ENCODE data around the gene TCP10L.
"Not testable (repeated sequence)": the region's sequence is repeated elsewhere in the genome, so short reads cannot be mapped to it uniquely, and the experiment has no call there.

Gene TCP10L, protein sequence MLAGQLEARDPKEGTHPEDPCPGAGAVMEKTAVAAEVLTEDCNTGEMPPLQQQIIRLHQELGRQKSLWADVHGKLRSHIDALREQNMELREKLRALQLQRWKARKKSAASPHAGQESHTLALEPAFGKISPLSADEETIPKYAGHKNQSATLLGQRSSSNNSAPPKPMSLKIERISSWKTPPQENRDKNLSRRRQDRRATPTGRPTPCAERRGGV

DNA sequence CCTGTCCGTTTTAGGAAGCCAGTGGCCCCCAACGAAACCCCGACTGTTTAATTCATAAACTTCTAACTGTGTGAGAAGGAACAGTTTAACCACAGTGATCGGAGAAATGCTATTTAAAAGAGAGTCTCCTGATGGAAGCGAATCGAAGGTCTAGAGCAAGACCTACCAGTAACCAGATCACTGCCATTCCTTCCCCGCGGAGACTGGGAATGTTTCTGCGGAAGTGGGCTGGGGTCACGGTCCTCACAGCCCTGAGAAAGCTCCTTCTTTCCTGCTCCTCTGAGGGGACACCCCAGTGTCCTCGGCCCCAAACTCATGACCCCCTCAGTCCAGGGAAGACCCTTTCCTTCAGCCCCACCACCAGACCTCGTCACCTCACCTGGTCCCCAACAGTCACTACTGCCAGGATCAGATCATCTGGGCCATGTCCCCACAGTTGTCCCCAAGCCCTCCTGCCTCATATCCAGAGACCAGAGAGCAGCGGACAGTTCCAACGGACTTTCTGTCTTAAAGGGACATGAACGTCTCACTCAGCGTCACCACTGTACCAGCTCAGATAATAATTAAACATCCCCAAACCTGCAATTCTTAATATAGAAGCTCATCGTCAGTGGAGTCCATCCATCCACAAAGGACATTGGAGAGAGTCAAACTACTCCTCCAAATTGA is at the start of gene TCP10L:
TCP10L (minus strand) TSS at position 482 of the 669 bp plus-strand sequence. CDS start 1,219 bp downstream, outside the sequence.
- ChIA-PET CTCF (interaction anchor here (1.9 kb wide), 1 partner anchor 16 kb away, joined by 8 read pairs; no protein-coding TSS in a partner anchor), POLR2A (no interaction called here)
- TF ChIP-seq ZNF221 (tag by site-specific recombination; IDR thresholded peaks at IDR 0.05; ENCODE audit: borderline replicate concordance) = no peak
- no peak for TF ChIP-seq ZNF223 (tag by site-specific recombination; IDR thresholded peaks at IDR 0.05)
- TF ChIP-seq, protein P1, sequence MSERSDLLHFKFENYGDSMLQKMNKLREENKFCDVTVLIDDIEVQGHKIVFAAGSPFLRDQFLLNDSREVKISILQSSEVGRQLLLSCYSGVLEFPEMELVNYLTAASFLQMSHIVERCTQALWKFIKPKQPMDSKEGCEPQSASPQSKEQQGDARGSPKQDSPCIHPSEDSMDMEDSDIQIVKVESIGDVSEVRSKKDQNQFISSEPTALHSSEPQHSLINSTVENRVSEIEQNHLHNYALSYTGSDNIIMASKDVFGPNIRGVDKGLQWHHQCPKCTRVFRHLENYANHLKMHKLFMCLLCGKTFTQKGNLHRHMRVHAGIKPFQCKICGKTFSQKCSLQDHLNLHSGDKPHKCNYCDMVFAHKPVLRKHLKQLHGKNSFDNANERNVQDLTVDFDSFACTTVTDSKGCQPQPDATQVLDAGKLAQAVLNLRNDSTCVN (tag by site-specific recombination; optimal IDR thresholded peaks at IDR 0.05) = no peak
- TF ChIP-seq SP7 (tag by site-specific recombination; IDR thresholded peaks at IDR 0.05) = no peak
- TF ChIP-seq ZNF354C (tag by site-specific recombination; IDR thresholded peaks at IDR 0.05; ENCODE audit: borderline replicate concordance, low read depth) = no peak
- no peak for TF ChIP-seq ZNF174 (tag by site-specific recombination; IDR thresholded peaks at IDR 0.05)
- no peak for TF ChIP-seq ZNF133 (tag by site-specific recombination; IDR thresholded peaks at IDR 0.05)
- TF ChIP-seq, protein P2, sequence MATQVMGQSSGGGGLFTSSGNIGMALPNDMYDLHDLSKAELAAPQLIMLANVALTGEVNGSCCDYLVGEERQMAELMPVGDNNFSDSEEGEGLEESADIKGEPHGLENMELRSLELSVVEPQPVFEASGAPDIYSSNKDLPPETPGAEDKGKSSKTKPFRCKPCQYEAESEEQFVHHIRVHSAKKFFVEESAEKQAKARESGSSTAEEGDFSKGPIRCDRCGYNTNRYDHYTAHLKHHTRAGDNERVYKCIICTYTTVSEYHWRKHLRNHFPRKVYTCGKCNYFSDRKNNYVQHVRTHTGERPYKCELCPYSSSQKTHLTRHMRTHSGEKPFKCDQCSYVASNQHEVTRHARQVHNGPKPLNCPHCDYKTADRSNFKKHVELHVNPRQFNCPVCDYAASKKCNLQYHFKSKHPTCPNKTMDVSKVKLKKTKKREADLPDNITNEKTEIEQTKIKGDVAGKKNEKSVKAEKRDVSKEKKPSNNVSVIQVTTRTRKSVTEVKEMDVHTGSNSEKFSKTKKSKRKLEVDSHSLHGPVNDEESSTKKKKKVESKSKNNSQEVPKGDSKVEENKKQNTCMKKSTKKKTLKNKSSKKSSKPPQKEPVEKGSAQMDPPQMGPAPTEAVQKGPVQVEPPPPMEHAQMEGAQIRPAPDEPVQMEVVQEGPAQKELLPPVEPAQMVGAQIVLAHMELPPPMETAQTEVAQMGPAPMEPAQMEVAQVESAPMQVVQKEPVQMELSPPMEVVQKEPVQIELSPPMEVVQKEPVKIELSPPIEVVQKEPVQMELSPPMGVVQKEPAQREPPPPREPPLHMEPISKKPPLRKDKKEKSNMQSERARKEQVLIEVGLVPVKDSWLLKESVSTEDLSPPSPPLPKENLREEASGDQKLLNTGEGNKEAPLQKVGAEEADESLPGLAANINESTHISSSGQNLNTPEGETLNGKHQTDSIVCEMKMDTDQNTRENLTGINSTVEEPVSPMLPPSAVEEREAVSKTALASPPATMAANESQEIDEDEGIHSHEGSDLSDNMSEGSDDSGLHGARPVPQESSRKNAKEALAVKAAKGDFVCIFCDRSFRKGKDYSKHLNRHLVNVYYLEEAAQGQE (tag by site-specific recombination; IDR thresholded peaks at IDR 0.05) = no peak
- peaks cover 0 to 6% of the 10 kb centered on the region in 2 experiments; a peak in 2 of 3 replicates for H3K36me3 ChIP-seq (ENCODE audit: control insufficient read depth in 2 of 2, insufficient read depth in 1 of 2, low read length in 2 of 2)
- H3K4me1 ChIP-seq (ENCODE audit: control insufficient read depth, insufficient read depth, low read length) = no peaks in the 10 kb centered on the region
- no peak within 1 kb of the TSS for H3K27ac ChIP-seq (ENCODE audit: extremely low read depth, low read depth, low read length)
- no peaks in the 10 kb centered on the region for H3K9me3 ChIP-seq (ENCODE audit: control insufficient read depth, insufficient read depth, low read depth, low read length)
- no peak within 1 kb of the TSS for H3K4me3 ChIP-seq (ENCODE audit: low read depth, low read length)

DNA sequence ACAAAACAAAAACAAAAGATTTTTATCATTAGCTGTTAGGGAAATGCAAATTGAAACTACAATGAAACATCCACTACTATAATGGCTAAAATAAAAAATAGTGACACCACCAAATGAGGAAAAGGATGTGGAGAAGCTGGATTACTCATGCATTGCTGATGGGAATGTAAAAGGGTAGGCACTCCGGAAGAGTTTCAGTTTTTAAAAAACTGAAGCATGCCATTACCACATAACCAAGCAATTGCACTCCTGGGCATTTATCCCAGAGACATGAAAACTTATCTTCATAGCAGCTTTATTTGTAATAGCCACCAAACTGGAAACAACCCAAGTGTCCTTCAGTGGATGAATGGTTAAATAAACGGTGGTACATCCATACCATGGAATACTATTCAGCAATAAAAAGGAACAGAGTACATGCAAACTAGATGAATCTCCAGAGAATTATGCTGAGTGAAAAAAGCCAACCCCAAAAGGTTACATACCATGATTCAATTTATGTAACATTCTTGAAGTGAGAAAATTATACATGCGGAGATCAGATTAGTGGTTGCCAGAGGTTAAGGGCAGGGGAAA is 41.4 kb upstream of the TCP10L start:
- Histone ChIP-seq H3K4me1 (ENCODE audit: control insufficient read depth, insufficient read depth, low read length) (0 out of 2 replicates have a peak, but pooled peaks cover 3% of the 10 kb centered on the region), H3K9me3 (ENCODE audit: control insufficient read depth, insufficient read depth, low read depth, low read length) (no peaks in the 10 kb centered on the region), H3K4me3 (ENCODE audit: low read depth, low read length) (no peak overlapping the region), H3K36me3 (ENCODE audit: control insufficient read depth in 2 of 2, insufficient read depth in 1 of 2, low read length in 2 of 2) (peaks cover 0 to 21% of the 10 kb centered on the region in 2 experiments; a peak in 1 of 3 replicates), H3K27ac (ENCODE audit: extremely low read depth, low read depth, low read length) (no peak overlapping the region)
- ChIA-PET CTCF (interaction anchor here (0.6 to 0.8 kb wide), 2 partner anchors 9 to 411 kb away, joined by 3 read pairs; no protein-coding TSS in a partner anchor), POLR2A (interaction anchor here (1.2 kb wide), 1 partner anchor 14 kb away, joined by 3 read pairs; the partner anchor contains the start of gene CFAP298)
- no peak for TF ChIP-seq KLF9 (tag by site-specific recombination; IDR thresholded peaks at IDR 0.05; ENCODE audit: low read depth)
- TF ChIP-seq ZNF146 (tag by site-specific recombination; IDR thresholded peaks at IDR 0.05) = peak; percentile 78
- TF ChIP-seq, protein P3, sequence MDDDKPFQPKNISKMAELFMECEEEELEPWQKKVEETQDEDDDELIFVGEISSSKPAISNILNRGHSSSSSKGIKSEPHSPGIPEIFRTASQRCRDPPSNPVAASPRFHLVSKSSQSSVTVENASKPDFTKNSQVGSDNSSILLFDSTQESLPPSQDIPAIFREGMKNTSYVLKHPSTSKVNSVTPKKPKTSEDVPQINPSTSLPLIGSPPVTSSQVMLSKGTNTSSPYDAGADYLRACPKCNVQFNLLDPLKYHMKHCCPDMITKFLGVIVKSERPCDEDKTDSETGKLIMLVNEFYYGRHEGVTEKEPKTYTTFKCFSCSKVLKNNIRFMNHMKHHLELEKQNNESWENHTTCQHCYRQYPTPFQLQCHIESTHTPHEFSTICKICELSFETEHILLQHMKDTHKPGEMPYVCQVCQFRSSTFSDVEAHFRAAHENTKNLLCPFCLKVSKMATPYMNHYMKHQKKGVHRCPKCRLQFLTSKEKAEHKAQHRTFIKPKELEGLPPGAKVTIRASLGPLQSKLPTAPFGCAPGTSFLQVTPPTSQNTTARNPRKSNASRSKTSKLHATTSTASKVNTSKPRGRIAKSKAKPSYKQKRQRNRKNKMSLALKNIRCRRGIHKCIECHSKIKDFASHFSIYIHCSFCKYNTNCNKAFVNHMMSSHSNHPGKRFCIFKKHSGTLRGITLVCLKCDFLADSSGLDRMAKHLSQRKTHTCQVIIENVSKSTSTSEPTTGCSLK (tag by site-specific recombination; IDR thresholded peaks at IDR 0.05) = no peak
- TF ChIP-seq BCL11A (tag by site-specific recombination; IDR thresholded peaks at IDR 0.05; ENCODE audit: low read depth) = no peak
- TF ChIP-seq ZNF654 (tag by site-specific recombination; IDR thresholded peaks at IDR 0.05; ENCODE audit: low read depth) = no peak
- no peak for TF ChIP-seq ZNF132 (tag by site-specific recombination; IDR thresholded peaks at IDR 0.05; ENCODE audit: borderline replicate concordance)
- TF ChIP-seq, protein P4, sequence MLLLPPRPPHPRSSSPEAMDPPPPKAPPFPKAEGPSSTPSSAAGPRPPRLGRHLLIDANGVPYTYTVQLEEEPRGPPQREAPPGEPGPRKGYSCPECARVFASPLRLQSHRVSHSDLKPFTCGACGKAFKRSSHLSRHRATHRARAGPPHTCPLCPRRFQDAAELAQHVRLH (tag by site-specific recombination; IDR thresholded peaks at IDR 0.05) = peak; percentile 42; the same call in 1 of the 2 replicates
- no peak for TF ChIP-seq ZNF416 (tag by site-specific recombination; IDR thresholded peaks at IDR 0.05)
- TF ChIP-seq ZNF391 (tag by site-specific recombination; IDR thresholded peaks at IDR 0.05; ENCODE audit: borderline replicate concordance, low read depth) = no peak
- no peak for TF ChIP-seq ZNF114 (tag by site-specific recombination; IDR thresholded peaks at IDR 0.05)
- no peak for TF ChIP-seq ZNF529 (tag by site-specific recombination; IDR thresholded peaks at IDR 0.05; ENCODE audit: insufficient replicate concordance)
- TF ChIP-seq, protein P5, sequence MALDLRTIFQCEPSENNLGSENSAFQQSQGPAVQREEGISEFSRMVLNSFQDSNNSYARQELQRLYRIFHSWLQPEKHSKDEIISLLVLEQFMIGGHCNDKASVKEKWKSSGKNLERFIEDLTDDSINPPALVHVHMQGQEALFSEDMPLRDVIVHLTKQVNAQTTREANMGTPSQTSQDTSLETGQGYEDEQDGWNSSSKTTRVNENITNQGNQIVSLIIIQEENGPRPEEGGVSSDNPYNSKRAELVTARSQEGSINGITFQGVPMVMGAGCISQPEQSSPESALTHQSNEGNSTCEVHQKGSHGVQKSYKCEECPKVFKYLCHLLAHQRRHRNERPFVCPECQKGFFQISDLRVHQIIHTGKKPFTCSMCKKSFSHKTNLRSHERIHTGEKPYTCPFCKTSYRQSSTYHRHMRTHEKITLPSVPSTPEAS (tag by site-specific recombination; IDR thresholded peaks at IDR 0.05) = no peak
- no peak for TF ChIP-seq ZNF10 (tag by site-specific recombination; IDR thresholded peaks at IDR 0.05)

DNA sequence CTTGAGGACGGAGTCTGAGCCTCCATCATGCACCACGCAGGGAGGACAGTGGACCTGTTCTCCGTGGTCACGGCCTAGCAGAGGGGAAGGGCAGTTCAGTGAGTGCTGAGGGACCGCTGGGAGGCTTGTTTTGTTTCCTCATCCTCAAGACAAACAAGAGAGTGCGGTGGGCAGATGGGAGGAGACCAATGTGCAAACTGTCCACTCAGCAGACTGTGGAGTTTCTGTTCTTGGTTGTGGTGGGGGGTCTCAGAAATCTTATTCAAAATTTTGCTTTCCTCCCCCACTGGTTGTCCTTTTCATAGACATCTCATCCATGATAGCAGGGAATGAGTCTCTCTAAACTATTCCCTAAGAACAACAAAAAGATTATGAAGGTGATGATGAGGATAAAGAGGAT is 32.9 kb upstream of the TCP10L start:
- H3K27ac ChIP-seq (ENCODE audit: extremely low read depth, low read depth, low read length); H3K4me3 ChIP-seq (ENCODE audit: low read depth, low read length); H3K9me3 ChIP-seq (ENCODE audit: control insufficient read depth, insufficient read depth, low read depth, low read length); POLR2A ChIA-PET; H3K4me1 ChIP-seq (ENCODE audit: control insufficient read depth, insufficient read depth, low read length); CTCF ChIA-PET; H3K36me3 ChIP-seq (ENCODE audit: control insufficient read depth in 2 of 2, insufficient read depth in 1 of 2, low read length in 2 of 2): not testable (repeated sequence)
